Bronchial epithelial cell (primary cell): ENCODE data around the gene DROSHA. TPM values are rescaled to one million over a fixed set of nuclear protein-coding genes. Genes with fewer than 3 reads are reported as not detected.

Experiments
- DNase-seq: peaks from one replicate; pipeline ENCODE4 v3.0.0-alpha.2; 2010; ENCODE audit warnings: low read depth
- FAIRE-seq: peaks from 2 replicates; lab custom pipeline; 2011; peaks lifted over from hg19 to GRCh38; lab: Jason Lieb, UNC
- H3K27me3 ChIP-seq: 2 replicates; pipeline ENCODE4 v1.5.1; 2011; ENCODE audit warnings: low read length; ENCODE audit not compliant: control insufficient read depth, insufficient read depth
- H3K36me3 ChIP-seq: 2 replicates; pipeline ENCODE4 v1.5.1; 2011; ENCODE audit warnings: low read length; ENCODE audit not compliant: control insufficient read depth, insufficient read depth
- H3K4me3 ChIP-seq: 2 replicates; pipeline ENCODE4 v1.5.1; 2011; ENCODE audit warnings: mild to moderate bottlenecking, low read depth, low read length, control low read depth
- total RNA-seq: library from RNA; depleted of rRNA; stranded (reverse); fragments of >200 nt; gene quantifications from 2 replicates; pipeline ENCODE4 v1.2.1, GENCODE V29; 2014
- TF ChIP-seq, protein P1 (sequence below): IDR thresholded peaks from 2 replicates; pipeline ENCODE4 v1.5.1; 2011; ENCODE audit warnings: mild to moderate bottlenecking, moderate library complexity, low read length, control low read depth, inconsistent platforms; ENCODE audit not compliant: insufficient read depth, severe bottlenecking

DROSHA gene
- total RNA-seq, 1 donor from 2014 or later: 30.8 TPM

DNA sequence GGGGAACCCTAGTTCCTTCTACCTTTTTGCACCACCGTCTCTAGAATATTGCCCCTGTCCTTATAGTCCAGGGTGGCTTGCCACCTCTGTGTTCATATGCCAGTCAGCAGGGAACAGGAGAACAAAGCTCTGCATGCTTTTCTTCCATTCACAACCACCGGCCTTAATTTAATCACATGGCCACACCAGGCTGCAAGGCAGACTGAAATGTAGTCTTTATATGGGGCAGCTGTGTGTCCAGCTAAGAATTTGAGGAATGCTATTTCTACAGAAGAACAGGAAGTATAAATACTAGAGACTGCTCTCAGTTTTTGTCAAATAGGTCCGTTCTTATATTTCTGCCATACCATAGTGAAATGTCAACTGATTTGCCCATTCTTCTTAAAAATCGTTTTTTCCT, 6.0 kb upstream of the DROSHA start:
- TF ChIP-seq, protein P1, sequence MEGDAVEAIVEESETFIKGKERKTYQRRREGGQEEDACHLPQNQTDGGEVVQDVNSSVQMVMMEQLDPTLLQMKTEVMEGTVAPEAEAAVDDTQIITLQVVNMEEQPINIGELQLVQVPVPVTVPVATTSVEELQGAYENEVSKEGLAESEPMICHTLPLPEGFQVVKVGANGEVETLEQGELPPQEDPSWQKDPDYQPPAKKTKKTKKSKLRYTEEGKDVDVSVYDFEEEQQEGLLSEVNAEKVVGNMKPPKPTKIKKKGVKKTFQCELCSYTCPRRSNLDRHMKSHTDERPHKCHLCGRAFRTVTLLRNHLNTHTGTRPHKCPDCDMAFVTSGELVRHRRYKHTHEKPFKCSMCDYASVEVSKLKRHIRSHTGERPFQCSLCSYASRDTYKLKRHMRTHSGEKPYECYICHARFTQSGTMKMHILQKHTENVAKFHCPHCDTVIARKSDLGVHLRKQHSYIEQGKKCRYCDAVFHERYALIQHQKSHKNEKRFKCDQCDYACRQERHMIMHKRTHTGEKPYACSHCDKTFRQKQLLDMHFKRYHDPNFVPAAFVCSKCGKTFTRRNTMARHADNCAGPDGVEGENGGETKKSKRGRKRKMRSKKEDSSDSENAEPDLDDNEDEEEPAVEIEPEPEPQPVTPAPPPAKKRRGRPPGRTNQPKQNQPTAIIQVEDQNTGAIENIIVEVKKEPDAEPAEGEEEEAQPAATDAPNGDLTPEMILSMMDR: no peak
- H3K27me3 ChIP-seq: no peaks in the 10 kb centered on the region
- DNase-seq: no peak
- H3K4me3 ChIP-seq: no peak overlapping the region
- FAIRE-seq: no peak
- H3K36me3 ChIP-seq: peaks cover 12% of the 10 kb centered on the region

DNA sequence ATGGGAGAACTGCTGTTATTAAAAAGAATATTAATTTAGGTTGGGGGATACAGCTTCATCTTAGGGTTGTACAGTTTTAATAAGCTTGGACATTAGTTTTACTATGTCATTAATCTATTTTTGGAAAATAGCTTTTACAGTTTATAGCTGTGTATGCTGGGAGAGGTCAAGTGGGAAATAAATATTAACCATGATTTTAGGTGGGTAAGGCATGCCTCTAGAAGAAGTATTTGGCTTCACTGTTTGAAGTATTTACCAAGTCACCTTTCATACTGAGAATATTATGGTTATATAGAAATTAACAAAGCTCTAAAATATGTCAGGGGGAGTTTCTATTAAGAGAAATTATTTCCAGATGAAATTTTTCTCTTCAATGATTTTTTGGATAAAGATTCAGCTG, 5.5 kb upstream of the DROSHA start:
- TF ChIP-seq, protein P1: no peak
- DNase-seq (no peak), FAIRE-seq (no peak)
- no peak overlapping the region for H3K4me3 ChIP-seq
- peaks cover 12% of the 10 kb centered on the region for H3K36me3 ChIP-seq
- no peaks in the 10 kb centered on the region for H3K27me3 ChIP-seq

DNA sequence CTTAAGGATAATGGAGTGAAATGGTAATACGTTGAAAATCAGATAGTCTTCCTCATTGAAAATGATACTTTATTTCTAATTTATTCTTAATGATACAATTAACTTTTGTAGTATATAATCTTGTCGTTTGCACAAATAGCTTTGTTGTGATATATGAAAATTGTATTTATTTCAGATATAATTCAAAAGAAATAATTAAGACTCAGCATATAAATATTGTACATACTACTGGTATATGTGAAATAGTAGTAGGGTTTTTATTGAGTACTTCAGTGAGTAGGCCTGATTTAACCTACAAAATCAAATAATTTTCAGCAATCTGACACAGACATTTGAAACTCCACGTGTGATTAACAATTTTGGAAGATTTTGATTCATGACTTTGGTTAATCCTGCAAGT, 5.0 kb upstream of the DROSHA start:
- Histone ChIP-seq H3K4me3 (no peak overlapping the region), H3K36me3 (peaks cover 12% of the 10 kb centered on the region), H3K27me3 (no peaks in the 10 kb centered on the region)
- TF ChIP-seq, protein P1: no peak
- FAIRE-seq: no peak
- DNase-seq: no peak

DNA sequence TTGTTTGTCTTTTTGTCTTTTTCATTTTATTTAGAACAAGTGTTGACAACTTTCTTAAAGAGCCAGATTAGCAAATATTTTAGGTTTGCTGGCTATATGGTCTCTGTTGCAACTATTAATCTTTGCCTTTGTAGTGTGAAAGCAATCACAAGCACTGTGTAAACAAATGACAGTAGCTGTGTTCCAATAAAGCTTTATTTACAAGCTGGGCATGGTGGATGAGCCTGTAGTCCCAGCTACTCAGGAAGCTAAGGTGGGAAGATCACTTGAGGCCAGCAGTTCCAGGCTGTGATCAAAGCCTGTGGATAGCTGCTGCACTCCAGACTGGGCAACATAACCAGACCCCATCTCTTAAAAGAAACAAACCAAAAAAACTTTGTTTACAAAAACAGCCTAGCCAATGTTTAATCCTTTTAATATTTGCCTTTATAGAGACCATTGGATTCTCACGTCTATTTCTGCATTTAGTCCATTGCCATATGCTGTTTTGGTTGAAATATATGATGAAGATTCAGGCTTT, 2.7 kb upstream of the DROSHA start:
- TF ChIP-seq, protein P1: no peak
- peaks cover 8% of the 10 kb centered on the region for H3K36me3 ChIP-seq
- H3K27me3 ChIP-seq: no peaks in the 10 kb centered on the region
- no peak for DNase-seq
- H3K4me3 ChIP-seq: no peak overlapping the region
- no peak for FAIRE-seq

DNA sequence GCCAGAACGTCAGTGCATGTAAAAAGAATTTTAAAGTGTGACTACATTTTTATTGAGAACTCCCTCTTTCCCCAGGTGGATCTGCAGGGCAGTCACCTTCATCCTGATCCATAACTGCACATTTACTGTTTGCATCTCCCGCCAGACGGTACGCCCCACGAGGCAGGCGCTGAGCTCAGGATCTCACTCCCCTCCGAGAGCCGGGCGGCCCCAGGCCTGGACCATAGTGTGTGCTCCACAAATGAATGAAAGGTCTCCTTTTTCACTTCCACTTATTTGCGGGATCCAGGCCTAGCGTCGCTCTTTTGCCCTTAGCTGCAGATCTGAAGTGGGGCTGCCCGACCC, 378 bp downstream of the DROSHA start:
- TF ChIP-seq, protein P1: no peak
- no peak for FAIRE-seq
- H3K36me3 ChIP-seq: peaks cover 18% of the 10 kb centered on the region

More for the DNA sequence above, 378 bp downstream of the DROSHA start:
- H3K27me3 ChIP-seq: no peaks in the 10 kb centered on the region
- peak; percentile 10 for DNase-seq
- peak overlapping the region; percentile 75 for H3K4me3 ChIP-seq
